WI38 (cell line): ENCODE results near the gene TGFBR1.

ENCODE experiments used
- H3K4me3 ChIP-seq: 2 replicates; pipeline ENCODE4 v1.5.1; 2011; ENCODE audit warnings: low read depth, mild to moderate bottlenecking, control low read depth, low read length
- TF ChIP-seq, protein P1 (sequence below): IDR thresholded peaks from 2 replicates; pipeline ENCODE4 v1.5.1; 2012; ENCODE audit warnings: low read depth, mild to moderate bottlenecking, control low read depth, low read length

The TGFBR1 gene

DNA sequence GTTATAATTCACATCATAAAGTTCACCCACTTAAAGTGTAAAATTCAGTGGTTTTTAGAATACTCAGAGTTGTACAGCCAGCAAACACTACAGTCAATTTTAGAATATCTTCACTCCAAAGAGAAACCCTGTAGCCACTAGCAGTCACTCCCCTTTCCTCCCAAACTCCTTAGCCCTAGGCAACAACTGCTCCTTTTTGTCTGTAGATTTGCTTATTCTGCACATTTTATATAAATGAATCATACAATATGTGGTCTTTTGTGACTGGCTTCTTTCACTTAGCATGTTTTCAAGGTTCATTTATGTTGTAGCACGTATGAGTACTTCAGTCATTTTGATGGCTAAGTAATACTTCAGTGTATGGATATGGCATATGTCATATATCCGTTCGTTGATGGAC, 38.7 kb downstream of the TGFBR1 start:
- no peak overlapping the region for H3K4me3 ChIP-seq
- TF ChIP-seq, protein P1, sequence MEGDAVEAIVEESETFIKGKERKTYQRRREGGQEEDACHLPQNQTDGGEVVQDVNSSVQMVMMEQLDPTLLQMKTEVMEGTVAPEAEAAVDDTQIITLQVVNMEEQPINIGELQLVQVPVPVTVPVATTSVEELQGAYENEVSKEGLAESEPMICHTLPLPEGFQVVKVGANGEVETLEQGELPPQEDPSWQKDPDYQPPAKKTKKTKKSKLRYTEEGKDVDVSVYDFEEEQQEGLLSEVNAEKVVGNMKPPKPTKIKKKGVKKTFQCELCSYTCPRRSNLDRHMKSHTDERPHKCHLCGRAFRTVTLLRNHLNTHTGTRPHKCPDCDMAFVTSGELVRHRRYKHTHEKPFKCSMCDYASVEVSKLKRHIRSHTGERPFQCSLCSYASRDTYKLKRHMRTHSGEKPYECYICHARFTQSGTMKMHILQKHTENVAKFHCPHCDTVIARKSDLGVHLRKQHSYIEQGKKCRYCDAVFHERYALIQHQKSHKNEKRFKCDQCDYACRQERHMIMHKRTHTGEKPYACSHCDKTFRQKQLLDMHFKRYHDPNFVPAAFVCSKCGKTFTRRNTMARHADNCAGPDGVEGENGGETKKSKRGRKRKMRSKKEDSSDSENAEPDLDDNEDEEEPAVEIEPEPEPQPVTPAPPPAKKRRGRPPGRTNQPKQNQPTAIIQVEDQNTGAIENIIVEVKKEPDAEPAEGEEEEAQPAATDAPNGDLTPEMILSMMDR = no peak

DNA sequence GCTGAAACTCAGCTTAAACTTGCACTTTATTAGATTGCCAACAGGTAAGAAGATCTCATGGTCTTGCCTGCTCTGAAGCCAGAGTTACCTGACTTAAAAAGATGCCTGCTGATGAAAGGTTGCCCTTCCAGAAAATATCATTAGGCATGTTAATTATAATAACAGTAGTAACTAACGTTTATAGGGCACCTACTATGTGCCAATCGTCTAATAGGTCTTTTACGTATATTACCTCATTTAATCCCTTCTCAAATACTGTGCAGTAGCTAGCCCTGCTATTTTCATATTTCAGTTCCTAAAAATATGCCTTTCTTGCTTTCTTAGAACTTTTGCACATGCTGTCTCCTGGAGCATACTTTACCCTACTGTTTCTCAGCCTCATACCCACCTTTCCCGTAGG, 40.1 kb downstream of the TGFBR1 start:
- TF ChIP-seq, protein P1 = no peak
- H3K4me3 ChIP-seq = no peak overlapping the region

DNA sequence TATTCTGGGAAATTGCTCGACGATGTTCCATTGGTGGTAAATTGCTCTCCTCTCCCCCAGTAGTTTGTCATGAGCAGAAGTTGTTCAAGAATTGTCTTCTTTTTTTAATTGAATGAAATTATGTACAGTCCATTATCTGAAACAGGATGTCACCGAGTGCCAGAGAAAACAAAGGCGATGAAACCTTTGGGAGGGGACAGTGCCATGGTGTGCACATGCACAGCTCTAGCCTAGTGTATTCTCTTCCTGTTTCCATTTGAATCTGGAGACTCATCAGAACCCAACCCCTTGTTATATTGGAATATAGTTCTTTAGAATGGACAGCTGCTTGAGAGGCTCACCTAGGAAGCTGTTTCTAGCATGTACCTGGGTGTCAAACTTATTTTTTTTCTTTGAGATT, 41.7 kb downstream of the TGFBR1 start:
- no peak overlapping the region for H3K4me3 ChIP-seq
- TF ChIP-seq, protein P1 = no peak

DNA sequence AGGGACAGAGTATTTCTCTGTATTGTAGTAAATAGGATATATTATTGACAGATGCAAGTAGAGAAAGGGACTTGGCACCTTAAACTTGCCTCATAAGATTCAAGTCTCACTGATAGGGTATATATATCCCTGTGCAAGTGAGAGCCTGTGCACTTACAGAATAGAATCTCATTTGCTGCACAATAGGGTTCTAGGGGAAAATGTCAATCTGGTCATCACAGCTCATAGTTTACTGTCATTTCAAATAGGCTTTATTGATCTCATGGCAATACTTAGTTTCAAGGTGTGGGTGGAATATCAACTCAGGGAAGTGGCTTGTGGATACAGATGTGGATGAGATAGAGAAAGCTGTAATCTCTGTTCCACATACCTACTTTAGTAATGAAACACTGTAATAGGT, 42.3 kb downstream of the TGFBR1 start:
- TF ChIP-seq, protein P1 = no peak
- no peak overlapping the region for H3K4me3 ChIP-seq

DNA sequence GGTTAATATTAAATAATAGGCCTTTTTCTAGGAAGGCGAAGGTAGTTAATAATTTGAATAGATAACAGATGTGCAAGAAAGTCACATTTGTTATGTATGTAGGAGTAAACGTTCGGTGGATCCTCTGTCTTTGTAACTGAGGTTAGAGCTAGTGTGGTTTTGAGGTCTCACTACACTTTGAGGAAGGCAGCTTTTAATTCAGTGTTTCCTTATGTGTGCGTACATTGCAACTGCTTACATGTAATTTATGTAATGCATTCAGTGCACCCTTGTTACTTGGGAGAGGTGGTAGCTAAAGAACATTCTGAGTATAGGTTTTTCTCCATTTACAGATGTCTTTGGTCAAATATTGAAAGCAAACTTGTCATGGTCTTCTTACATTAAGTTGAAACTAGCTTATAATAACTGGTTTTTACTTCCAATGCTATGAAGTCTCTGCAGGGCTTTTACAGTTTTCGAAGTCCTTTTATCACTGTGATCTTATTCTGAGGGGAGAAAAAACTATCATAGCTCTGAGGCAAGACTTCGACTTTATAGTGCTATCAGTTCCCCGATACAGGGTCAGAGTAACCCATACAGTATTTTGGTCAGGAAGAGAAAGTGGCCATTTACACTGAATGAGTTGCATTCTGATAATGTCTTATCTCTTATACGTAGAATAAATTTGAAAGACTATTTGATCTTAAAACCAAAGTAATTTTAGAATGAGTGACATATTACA, 45.7 kb downstream of the TGFBR1 start:
- TF ChIP-seq, protein P1 = no peak
- no peak overlapping the region for H3K4me3 ChIP-seq

DNA sequence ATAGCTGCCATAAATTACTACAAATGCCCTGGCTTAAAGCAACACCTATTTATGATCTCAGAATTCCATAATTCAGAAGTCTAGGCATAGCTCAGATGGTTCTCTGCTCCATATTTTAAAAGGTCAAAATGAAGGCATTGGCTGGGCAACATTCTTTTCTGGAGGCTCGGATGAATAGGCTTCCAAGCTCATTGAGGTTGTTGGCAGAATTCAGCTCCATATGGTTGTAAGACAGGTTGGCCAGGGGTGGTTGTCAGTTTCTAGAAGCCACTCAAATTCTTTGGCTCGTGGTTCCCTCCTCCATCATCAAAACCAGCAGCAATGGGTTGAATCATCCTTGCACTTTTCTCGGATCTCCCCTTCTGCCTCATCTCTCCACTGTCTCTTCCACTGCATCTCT, 49.4 kb downstream of the TGFBR1 start:
- H3K4me3 ChIP-seq = no peak overlapping the region
- TF ChIP-seq, protein P1 = no peak

DNA sequence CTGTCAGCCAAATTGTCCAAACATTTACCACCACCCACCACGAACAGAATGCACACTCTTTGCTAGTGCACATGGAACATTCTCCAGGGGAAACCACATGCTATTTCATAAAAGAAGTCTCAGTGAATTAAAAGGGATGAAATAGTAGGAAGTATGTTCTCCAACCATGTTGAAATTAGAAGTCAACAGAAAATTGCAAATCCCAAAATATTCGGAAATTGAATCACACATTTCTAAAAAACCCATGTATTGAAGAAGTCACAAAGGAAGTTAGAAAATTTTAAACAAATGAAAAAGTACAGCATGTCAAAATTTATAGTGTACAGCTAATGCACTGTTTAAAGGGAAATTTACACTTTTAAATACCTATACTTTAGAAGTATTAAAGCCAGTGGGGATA, 50.8 kb downstream of the TGFBR1 start:
- TF ChIP-seq, protein P1 = no peak
- H3K4me3 ChIP-seq = no peak overlapping the region
